GM12864 (cell line): ENCODE data around the gene CAPN2.
"Not testable (repeated sequence)": the region's sequence is repeated elsewhere in the genome, so short reads cannot be mapped to it uniquely, and the experiment has no call there.

Experiments
- DNase-seq: peaks from one replicate; pipeline ENCODE4 v3.0.0-alpha.2; 2011; ENCODE audit warnings: low read depth
- H3K4me3 ChIP-seq: 2 replicates; pipeline ENCODE4 v1.5.1; 2011; ENCODE audit warnings: mild to moderate bottlenecking, low read depth, low read length, control low read depth
- CTCF ChIP-seq: IDR thresholded peaks from 2 replicates; pipeline ENCODE4 v1.5.1; 2011; ENCODE audit warnings: low read depth, mild to moderate bottlenecking, moderate library complexity, low read length, control low read depth, inconsistent platforms; ENCODE audit errors: missing control alignments

CAPN2 gene

GRCh38 chr1:223792046-223792445 is 79.7 kb downstream of the CAPN2 start:
- no peak for DNase-seq
- H3K4me3 ChIP-seq = no peak overlapping the region
- TF ChIP-seq CTCF = no peak

- DNase-seq = no peak
These were observed 81.4 kb downstream of the CAPN2 start for GRCh38 chr1:223793716-223794115.

GRCh38 chr1:223794136-223794880 is 82.0 kb downstream of the CAPN2 start:
- TF ChIP-seq CTCF = no peak
- H3K4me3 ChIP-seq = no peak overlapping the region
- DNase-seq = no peak

More at GRCh38 chr1:223793716-223794115, 81.4 kb downstream of the CAPN2 start:
- TF ChIP-seq CTCF = no peak
- H3K4me3 ChIP-seq = no peak overlapping the region

GRCh38 chr1:223796210-223796609 is 83.9 kb downstream of the CAPN2 start:
- no peak for DNase-seq
- no peak for TF ChIP-seq CTCF
- H3K4me3 ChIP-seq = no peak overlapping the region

GRCh38 chr1:223802032-223802431 is 89.7 kb downstream of the CAPN2 start:
- no peak for DNase-seq
- no peak for TF ChIP-seq CTCF
- H3K4me3 ChIP-seq = no peak overlapping the region

GRCh38 chr1:223802602-223803001 is 90.3 kb downstream of the CAPN2 start:
- H3K4me3 ChIP-seq = no peak overlapping the region
- DNase-seq = no peak
- no peak for TF ChIP-seq CTCF

- DNase-seq = no peak
- no peak for TF ChIP-seq CTCF
- no peak overlapping the region for H3K4me3 ChIP-seq
These were observed 90.9 kb downstream of the CAPN2 start for GRCh38 chr1:223803211-223803610.

- DNase-seq, H3K4me3 ChIP-seq: not testable (repeated sequence)
These were observed 97.6 kb downstream of the CAPN2 start for GRCh38 chr1:223809905-223810304.
